GM18861 (cell line): ENCODE data around the gene DUSP22.
"Not testable (repeated sequence)": the region's sequence is repeated elsewhere in the genome, so short reads cannot be mapped to it uniquely, and the experiment has no call there.

Experiments
- ATAC-seq: cut with Tn5 transposase; IDR thresholded peaks from one replicate; pipeline ENCODE4 v1.9.1; 2021; ENCODE audit not compliant: unreplicated experiment

The DUSP22 gene

DNA sequence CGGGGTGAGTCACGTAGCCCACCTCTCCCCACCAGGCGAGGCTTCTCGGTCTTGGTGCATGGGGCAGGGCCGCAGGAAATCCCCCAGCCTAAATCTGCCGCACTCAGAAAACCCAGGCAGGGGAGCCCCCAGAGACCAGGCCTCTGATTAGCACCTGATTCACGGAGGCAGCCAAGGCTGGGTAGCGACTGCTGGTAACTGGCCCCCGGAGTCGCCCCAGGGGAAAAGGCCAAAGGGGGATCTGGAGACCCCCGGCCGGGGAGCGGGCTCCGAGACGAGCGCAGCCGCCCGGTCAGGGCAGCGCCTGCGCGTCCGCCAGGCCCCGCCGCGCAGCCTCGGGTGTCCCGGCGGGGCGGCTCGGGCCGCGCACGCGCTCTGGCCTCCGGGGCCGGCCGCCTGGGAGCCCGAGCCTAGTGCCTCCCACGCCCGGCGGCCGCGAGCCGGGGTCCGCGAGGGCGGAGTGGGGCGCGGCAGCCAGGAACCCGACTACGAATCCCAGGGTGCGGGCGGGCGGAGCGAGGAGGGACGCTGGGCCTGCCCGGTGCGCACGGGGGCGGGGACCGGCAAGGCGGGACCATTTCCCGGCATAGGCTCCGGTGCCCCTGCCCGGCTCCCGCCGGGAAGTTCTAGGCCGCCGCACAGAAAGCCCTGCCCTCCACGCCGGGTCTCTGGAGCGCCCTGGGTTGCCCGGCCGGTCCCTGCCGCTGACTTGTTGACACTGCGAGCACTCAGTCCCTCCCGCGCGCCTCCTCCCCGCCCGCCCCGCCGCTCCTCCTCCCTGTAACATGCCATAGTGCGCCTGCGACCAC lies at the start of gene DUSP22:
DUSP22 (plus strand) TSS at position 791 of the 809 bp plus-strand sequence. CDS start 53 bp downstream, outside the sequence.
- ATAC-seq = peak; percentile 27

- no peak for ATAC-seq
Measured at GRCh38 chr6:246352-246751, 45.9 kb upstream of the DUSP22 start.

DNA sequence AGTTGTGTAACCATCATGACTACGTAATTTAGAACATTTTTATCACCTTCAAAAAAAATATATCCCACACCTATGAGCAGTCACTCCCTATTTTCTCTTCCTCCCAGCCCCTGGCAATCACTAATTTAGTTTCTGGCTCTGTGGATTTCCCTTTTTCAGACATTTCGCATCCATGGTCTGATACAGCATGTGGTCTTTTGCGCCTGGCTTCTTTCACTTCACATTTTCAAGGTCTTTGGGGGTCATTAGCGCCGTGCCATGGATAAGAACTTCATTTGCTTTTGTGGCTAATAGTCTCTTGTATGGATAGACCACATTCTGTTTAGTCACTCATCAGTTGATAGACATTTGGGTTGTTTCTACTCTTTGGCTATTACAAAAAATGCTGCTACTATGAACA lies 44.9 kb upstream of the DUSP22 start:
- no peak for ATAC-seq

DNA sequence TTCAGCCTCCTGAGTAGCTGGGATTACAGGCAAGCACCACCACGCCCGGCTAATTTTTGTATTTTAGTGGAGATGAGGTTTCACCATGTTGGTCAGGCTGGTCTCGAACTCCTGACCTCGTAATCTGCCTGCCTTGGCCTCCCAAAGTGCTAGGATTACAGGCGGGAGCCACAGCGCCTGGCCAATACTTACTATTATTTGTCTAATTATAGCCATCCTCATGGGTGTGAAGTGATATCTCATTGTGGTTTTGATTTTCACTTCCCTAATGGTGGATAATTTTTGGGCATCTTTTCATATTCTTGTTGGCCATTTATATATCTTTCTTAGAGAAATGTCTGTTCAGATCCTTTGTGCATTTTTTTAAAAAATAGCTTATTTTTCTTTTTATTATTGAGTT lies 44.2 kb upstream of the DUSP22 start:
- not testable (repeated sequence) for ATAC-seq

- ATAC-seq = no peak
Measured at GRCh38 chr6:250676-251075, 41.6 kb upstream of the DUSP22 start.

- peak; percentile 37 for ATAC-seq
Measured at GRCh38 chr6:251920-252319, 40.4 kb upstream of the DUSP22 start.

- no peak for ATAC-seq
Measured at GRCh38 chr6:252775-253535, 39.3 kb upstream of the DUSP22 start.

DNA sequence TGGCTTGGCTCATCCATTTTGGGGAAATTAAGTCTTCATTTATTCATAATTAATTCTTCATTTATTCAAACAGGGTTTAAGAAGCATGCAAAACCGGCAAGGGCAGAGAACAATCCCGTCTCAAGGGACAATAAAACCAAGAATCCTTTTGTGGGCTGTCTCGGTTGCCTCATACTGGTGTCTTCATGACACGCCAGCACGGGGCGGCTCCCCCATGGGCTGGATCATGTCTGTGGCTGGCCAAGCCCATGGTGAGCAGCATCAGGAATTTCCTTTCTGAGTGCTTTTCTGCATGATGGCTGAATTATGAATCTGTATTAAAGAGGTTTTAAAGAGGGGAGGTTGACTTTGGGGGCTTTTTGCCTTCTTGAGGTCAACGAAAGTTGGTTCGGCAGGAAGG lies 38.3 kb upstream of the DUSP22 start:
- ATAC-seq = no peak

- no peak for ATAC-seq
Measured at GRCh38 chr6:255041-255750, 37.1 kb upstream of the DUSP22 start.

DNA sequence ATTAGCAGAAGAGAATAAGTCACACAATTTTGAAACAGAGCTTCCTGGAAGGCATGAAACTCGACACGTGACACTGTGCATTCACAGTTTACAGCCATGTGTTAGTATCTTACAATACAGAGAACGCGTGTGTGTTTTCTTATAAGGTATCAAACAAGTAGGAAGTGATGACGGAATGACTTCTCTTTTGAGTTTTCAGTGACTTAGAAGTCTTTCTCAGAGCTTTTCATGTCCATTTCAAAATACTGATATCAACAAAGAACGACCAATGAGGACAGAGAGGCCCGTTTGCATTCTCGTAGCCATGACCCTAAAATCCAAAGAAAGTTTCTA lies 36.6 kb upstream of the DUSP22 start:
- no peak for ATAC-seq

- ATAC-seq = no peak
Measured at GRCh38 chr6:256169-256568, 36.1 kb upstream of the DUSP22 start.

DNA sequence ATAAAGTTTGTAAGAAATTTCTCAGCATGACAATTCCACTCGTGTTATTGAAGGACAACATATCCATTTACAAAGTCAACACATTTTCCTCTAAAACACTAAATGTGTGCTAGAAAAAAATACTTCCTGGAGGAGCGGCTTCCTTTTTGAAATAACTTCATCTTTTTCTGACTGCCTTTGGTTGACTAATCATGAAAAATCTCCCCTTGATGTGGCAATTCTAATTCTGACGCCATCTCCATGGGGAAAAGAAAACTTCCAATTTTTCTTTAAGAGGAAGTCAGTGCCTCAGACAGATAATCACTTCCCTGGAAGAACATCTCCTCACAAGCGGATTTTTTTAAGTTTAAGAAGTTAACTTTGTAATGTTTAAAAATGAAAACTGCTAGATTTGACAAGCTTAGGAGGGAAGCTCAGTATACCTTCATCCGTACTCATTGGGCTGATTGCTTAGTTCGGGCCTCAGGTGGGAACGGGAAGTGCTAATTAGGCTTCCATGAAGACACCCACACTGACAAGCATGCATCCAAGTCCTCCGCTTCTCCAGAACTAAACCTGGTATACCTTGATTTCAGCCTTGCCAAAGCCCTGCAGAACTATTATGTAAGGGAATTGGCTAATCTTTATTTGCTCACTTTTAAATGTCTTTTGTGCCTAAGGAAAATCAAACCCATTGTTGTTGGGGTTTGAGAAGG lies 35.1 kb upstream of the DUSP22 start:
- no peak for ATAC-seq

- ATAC-seq = no peak
Measured at GRCh38 chr6:257774-258173, 34.5 kb upstream of the DUSP22 start.

DNA sequence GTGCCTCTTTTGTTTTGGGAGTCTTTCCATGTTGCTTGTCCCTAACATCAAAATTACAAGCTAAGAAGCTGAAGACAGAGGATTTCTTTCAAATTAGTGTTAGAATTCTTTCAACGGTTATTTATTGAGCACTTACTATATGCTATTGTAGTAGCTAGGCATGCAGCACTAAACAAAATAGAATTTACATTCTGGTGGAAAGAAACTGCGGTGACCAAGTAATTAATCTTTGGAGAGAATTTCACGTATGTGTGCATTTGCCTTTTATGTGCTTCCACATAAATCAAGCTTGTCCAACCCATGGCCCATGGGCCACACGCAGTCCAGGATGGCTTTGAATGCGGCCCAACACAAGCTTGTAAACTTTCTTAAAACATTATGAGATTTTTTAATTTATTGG lies 33.0 kb upstream of the DUSP22 start:
- ATAC-seq = no peak

DNA sequence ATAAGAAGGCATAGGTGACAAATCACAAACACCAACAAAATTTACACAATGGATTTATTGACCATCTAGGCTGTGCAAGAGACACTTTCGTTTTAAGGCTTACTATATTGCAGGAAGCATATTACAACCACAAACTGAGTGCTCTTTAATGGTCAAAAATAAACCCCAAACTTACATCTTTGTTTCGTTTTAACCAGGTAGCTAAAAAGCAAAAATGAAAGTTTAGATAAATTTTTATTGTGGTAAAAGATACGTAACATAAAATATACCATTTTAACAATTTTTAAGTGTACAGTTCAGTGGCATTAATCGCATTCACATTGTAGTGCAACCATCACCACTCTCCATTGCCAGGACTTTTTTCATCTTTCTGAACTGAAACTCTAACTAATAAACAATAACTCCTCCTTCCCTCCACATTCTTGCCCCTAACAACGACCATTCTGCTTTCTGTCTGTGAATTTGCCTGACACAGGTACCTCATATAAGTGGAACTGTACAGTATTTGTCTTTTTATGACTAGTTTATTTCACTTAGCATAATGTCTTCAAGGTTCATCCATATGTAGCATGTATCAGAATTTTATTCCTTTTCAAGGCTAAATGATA lies 32.3 kb upstream of the DUSP22 start:
- ATAC-seq = peak; percentile 72

GRCh38 chr6:264626-265025 lies 27.7 kb upstream of the DUSP22 start:
- ATAC-seq = no peak

- ATAC-seq = no peak
Measured at GRCh38 chr6:268394-268935, 23.8 kb upstream of the DUSP22 start.

DNA sequence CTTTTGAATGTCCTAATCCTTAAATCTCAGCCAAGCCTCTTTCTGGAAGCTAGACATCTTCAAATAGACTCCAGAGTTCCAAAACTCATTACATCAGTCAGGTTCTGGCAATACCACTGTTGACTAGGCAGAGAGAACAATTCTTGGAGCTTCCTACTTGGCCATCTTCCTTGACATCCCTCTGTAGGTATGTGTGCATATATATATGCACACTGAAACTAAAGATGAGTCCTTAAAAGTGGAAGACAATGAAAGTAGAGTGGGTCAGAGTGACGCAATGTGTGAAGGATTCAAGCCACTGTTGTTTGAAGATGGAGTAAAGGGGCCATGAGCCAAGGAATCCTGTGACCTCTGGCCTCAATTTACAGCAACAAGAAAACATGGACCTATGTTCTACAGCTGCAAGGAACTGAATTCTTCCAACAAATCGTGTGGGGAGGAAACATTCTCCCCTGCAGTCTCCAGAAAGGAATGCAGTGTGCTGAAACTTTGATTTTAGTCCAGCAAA lies 18.7 kb upstream of the DUSP22 start:
- ATAC-seq = no peak

DNA sequence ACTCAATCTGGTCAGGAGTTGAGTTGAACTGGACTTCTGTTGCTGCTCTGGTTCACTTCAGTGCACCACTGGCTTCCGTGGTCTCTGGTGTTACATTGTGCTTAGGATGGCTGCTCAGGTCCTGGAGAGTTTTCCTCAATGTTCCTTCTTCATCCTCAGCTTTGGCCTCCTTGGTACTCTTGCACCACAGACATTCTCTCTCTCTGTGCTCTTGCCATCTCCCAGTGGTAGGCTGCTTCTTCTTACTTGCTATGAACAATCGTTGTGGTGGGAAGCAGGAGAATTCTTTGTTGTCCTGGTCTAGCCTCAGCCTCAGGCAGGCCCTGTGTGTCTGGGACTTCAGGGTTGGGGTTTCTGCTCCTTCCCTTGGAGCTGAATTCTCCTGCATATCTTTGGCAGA lies 14.5 kb upstream of the DUSP22 start:
- ATAC-seq = no peak

DNA sequence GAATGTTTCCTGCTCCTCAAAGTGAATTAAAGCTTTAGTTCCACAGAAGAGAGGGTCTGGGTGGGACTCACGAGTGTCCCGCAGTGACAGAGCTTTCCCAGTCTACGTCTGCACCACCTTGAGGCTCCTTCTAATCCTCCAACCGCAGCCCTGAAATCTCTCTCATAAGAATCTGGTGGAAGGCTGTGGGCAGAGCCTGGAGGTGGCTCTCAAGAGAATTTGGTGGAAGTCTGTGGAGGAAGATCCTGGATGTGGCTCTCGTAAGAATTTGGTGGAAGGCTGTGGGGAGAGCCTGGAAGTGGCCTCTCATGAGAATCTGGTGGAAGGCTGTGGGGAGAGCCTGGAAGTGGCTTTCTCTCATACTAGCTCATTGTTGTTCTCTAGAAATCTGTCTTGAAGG lies 13.8 kb upstream of the DUSP22 start:
- ATAC-seq = no peak
